ENCODE data around the gene SYPL2. TPM values are rescaled to one million over a fixed set of nuclear protein-coding genes. Genes with fewer than 3 reads are reported as not detected.

SYPL2 gene
- total and polyA plus RNA-seq, 11 donors: 11.3 to 39.7 (median 25.4) TPM

DNA sequence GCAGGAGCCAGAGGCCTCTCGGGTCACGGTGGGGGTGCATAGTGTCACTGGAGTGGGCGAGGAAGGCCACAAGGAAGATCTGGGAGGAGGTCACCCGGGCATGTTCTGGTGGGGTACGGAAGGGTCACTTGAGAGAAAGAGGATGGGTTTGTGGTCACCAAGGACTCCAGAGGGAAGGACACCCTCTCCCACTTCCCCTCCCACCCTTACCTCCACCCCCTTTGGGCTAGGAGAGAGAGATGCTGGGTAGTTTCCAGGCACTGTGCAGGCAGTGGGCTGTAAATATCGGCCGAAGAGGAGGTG, 42.5 kb downstream of the SYPL2 start:
- peak overlapping the region; percentile 55 to 90 (median 70) for H3K4me3 ChIP-seq
- intact Hi-C loops (cut with DNase I): no loop called here
- peak overlapping the region in 8 of 12 donors; percentile 50 to 76 (median 58) for H3K27ac ChIP-seq
- no peaks in the 10 kb centered on the region for H3K27me3 ChIP-seq
- no peak for TF ChIP-seq POLR2A (IDR thresholded peaks at IDR 0.05)
- TF ChIP-seq, protein P1, sequence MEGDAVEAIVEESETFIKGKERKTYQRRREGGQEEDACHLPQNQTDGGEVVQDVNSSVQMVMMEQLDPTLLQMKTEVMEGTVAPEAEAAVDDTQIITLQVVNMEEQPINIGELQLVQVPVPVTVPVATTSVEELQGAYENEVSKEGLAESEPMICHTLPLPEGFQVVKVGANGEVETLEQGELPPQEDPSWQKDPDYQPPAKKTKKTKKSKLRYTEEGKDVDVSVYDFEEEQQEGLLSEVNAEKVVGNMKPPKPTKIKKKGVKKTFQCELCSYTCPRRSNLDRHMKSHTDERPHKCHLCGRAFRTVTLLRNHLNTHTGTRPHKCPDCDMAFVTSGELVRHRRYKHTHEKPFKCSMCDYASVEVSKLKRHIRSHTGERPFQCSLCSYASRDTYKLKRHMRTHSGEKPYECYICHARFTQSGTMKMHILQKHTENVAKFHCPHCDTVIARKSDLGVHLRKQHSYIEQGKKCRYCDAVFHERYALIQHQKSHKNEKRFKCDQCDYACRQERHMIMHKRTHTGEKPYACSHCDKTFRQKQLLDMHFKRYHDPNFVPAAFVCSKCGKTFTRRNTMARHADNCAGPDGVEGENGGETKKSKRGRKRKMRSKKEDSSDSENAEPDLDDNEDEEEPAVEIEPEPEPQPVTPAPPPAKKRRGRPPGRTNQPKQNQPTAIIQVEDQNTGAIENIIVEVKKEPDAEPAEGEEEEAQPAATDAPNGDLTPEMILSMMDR (IDR thresholded peaks at IDR 0.05): no peak
- no peaks in the 10 kb centered on the region for H3K9me3 ChIP-seq
- ATAC-seq: peak in 3 of 4 donors; percentile 3 to 14 (median 12)
- peaks cover 0 to 18% (median 7%) of the 10 kb centered on the region in 12 donors for H3K4me1 ChIP-seq
- peaks cover 0 to 6% (median 0%) of the 10 kb centered on the region in 9 donors for H3K36me3 ChIP-seq
- 57 to 69% (median 61%) methylated on average over 5 to 7 of the region's 7 CpGs for WGBS, 4 donors
- DNase-seq: no peak

DNA sequence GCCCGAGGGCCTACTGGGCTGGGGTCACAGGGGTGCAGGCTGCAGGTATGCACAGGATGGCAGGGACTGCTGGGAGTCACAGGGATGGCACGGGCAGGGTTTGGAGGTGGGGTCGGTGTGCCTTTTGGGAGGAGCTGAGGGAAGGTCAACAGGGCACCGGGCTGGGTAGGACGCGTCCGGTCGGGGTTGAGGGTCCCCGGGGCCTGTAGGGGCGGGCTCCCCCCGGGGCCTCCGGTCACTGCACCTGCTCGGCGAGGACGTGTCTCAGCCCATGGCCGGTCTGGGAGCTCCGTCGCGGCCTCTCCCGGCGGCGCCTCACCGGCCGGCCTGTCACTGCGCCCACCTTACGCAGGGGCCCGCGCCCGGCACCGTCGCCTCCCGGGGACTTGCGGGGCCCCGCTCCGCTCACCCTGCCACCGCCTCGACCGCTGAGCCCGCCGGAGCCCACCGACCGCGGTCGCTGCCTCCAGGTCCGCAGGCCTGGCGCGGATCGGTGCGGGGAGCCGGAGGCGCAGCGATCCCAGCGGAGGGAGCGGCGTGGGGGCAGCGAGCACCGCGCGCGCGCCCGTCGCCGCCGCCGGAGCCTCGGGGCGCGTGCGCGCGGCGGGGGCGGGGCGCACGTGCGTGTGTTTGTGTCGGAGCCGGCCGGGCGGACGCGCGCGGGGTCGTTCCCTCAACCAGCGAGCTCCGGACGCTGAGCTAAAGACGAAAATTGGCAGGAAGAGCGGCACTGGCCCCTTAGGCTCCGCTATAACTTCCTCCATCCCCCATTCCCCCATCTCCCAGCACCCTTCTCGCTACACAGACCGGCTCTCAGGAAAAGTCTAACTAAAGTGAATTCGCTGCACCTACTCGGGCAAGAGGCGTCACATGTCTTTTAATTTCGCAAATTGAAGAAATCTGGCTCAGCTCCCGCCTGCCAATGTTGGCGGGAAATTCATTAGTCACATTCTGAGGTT, 43.1 kb downstream of the SYPL2 start, which contains the start of gene AMIGO1:
Gene AMIGO1 (minus strand): TSS at position 552 of the 959 bp plus-strand sequence. CDS start 815 bp downstream, outside the sequence.
- intact Hi-C loops (cut with DNase I): no loop called here
- WGBS, 4 donors: 0 to 4% (median 1%) methylated on average over 13 to 100 of the region's 100 CpGs
- DNase-seq (peak in 4 of 5 donors; percentile 59 to 77 (median 67)), ATAC-seq (peak; percentile 27 to 89 (median 80))
- Histone ChIP-seq H3K4me3 (peak within 1 kb of the TSS; percentile 55 to 90 (median 70)), H3K27me3 (no peaks in the 10 kb centered on the region), H3K4me1 (peaks cover 0 to 17% (median 7%) of the 10 kb centered on the region in 12 donors), H3K36me3 (peaks cover 0 to 6% (median 0%) of the 10 kb centered on the region in 9 donors), H3K9me3 (no peaks in the 10 kb centered on the region), H3K27ac (peak within 1 kb of the TSS in 11 of 12 donors; percentile 40 to 76 (median 56))
- no peak for TF ChIP-seq POLR2A (IDR thresholded peaks at IDR 0.05)
- TF ChIP-seq, protein P1 (IDR thresholded peaks at IDR 0.05): no peak

DNA sequence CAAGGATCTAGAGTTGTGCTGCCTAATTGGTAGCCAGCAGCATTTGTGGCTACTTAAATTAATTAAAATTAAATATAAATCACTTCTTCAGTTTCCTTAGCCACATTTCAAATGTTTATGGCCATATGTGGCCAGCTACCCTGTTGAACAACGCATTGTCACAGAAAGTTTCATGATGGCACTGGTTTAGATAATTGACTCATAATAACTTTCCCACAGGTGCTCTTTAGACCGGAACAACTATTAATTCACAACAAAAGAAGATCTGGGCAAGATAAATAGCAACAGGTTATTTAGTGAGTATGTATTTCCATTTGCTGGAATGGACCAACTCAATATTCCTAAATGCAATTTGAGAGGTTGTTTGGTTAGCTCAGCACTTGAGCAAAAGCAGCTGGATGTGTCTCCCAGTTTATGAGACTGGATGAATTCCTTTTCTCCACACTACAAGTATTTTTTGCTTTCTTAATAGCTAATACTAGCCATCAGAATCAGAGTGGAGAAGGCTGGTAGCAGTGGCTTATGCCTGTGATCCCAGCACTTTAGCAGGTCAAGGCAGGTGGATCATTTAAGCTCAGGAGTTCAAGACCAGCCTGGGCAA, 46.9 kb downstream of the SYPL2 start:
- intact Hi-C loops (cut with DNase I): no loop called here
- Histone ChIP-seq H3K27ac (no peak overlapping the region), H3K4me3 (no peak overlapping the region), H3K27me3 (no peaks in the 10 kb centered on the region), H3K4me1 (peaks cover 0 to 17% (median 7%) of the 10 kb centered on the region in 12 donors), H3K36me3 (no peaks in the 10 kb centered on the region), H3K9me3 (no peaks in the 10 kb centered on the region)
- 84 to 93% (median 90%) methylated on average over 2 of the region's 2 CpGs for WGBS, 4 donors
- TF ChIP-seq, protein P1 (IDR thresholded peaks at IDR 0.05): no peak
- no peak for TF ChIP-seq POLR2A (IDR thresholded peaks at IDR 0.05)
- ATAC-seq: no peak
- no peak for DNase-seq

DNA sequence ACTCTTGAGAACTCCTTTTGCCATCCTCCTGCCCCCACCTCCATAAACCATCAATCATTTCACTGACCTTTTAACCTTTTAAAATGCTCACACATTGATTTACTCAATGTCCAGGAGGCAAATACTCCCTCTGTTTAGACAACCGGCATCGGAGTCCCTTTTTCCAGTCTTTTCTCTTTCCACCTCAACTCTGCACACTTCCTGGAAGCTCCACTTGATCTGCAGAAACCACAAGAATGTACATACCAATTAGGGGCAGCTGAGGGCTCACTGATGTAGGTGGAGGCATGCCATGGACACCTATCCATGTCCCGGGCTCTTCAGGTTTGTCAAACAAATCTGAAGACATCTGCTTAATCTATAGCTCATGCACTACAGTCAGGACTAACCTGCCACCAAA, 48.5 kb downstream of the SYPL2 start:
- Histone ChIP-seq H3K27me3 (no peaks in the 10 kb centered on the region), H3K27ac (no peak overlapping the region), H3K4me1 (peaks cover 0 to 9% (median 4%) of the 10 kb centered on the region in 12 donors), H3K4me3 (no peak overlapping the region), H3K36me3 (no peaks in the 10 kb centered on the region), H3K9me3 (no peaks in the 10 kb centered on the region)
- no peak for DNase-seq
- TF ChIP-seq POLR2A (IDR thresholded peaks at IDR 0.05): no peak
- TF ChIP-seq, protein P1 (IDR thresholded peaks at IDR 0.05): no peak
- no peak for ATAC-seq
- intact Hi-C loops (cut with DNase I): no loop called here
- WGBS, 4 donors: 80 to 90% (median 86%) methylated on average over 3 of the region's 3 CpGs

Data from heart left ventricle (tissue), 16 donors.